ENCODE data around the gene RPL22L1.
"Not testable (repeated sequence)": the region's sequence is repeated elsewhere in the genome, so short reads cannot be mapped to it uniquely, and the experiment has no call there.

RPL22L1 gene

GRCh38 chr3:170889132-170889531 is 19.1 kb upstream of the RPL22L1 start:
- TF ChIP-seq LEF1 (IDR thresholded peaks at IDR 0.05; ENCODE audit: borderline replicate concordance) (no peak), FOXK2 (IDR thresholded peaks at IDR 0.05) (no peak), ELF4 (IDR thresholded peaks at IDR 0.05) (no peak), SUZ12 (IDR thresholded peaks at IDR 0.05) (no peak), SP1 (IDR thresholded peaks at IDR 0.05) (no peak), BHLHE40 (IDR thresholded peaks at IDR 0.05; ENCODE audit: borderline replicate concordance) (no peak), CTBP1 (IDR thresholded peaks at IDR 0.05; ENCODE audit: borderline replicate concordance) (no peak), ZNF384 (IDR thresholded peaks at IDR 0.05) (no peak), FOXA1 (IDR thresholded peaks at IDR 0.05) (no peak)
- ChIA-PET CTCF (no interaction called here), POLR2A (no interaction called here)
- no peak for DNase-seq (ENCODE audit: extremely low spot score)

GRCh38 chr3:170884109-170884930 is 14.3 kb upstream of the RPL22L1 start:
- DNase-seq (ENCODE audit: extremely low spot score); CTCF ChIA-PET: not testable (repeated sequence)
- POLR2A ChIA-PET = interaction anchor here (1.7 kb wide), 1 partner anchor 14 kb away, joined by 6 read pairs; the partner anchor contains the start of gene RPL22L1

- POLR2A ChIA-PET; CTCF ChIA-PET; DNase-seq (ENCODE audit: extremely low spot score): not testable (repeated sequence)
Observed at GRCh38 chr3:170878688-170879087, 8.7 kb upstream of the RPL22L1 start.

GRCh38 chr3:170877311-170877710 is 7.3 kb upstream of the RPL22L1 start:
- CTCF ChIA-PET; POLR2A ChIA-PET; DNase-seq (ENCODE audit: extremely low spot score): not testable (repeated sequence)

GRCh38 chr3:170876537-170876936 is 6.5 kb upstream of the RPL22L1 start:
- no peak for DNase-seq (ENCODE audit: extremely low spot score)
- POLR2A ChIA-PET = no interaction called here
- no peak for TF ChIP-seq LEF1 (IDR thresholded peaks at IDR 0.05; ENCODE audit: borderline replicate concordance)
- no peak for TF ChIP-seq FOXK2 (IDR thresholded peaks at IDR 0.05)
- TF ChIP-seq TARDBP (IDR thresholded peaks at IDR 0.05) = no peak
- no peak for TF ChIP-seq ELF4 (IDR thresholded peaks at IDR 0.05)
- no peak for TF ChIP-seq FOXM1 (IDR thresholded peaks at IDR 0.05; ENCODE audit: borderline replicate concordance)
- no peak for TF ChIP-seq BHLHE40 (IDR thresholded peaks at IDR 0.05; ENCODE audit: borderline replicate concordance)
- TF ChIP-seq ARNT (IDR thresholded peaks at IDR 0.05) = no peak
- no peak for TF ChIP-seq FOXA1 (IDR thresholded peaks at IDR 0.05)
- TF ChIP-seq SUZ12 (IDR thresholded peaks at IDR 0.05) = no peak
- TF ChIP-seq ZNF384 (IDR thresholded peaks at IDR 0.05) = no peak
- no peak for TF ChIP-seq NFRKB (IDR thresholded peaks at IDR 0.05)
- TF ChIP-seq SP1 (IDR thresholded peaks at IDR 0.05) = no peak
- TF ChIP-seq CTBP1 (IDR thresholded peaks at IDR 0.05; ENCODE audit: borderline replicate concordance) = no peak
- TF ChIP-seq HDGF (IDR thresholded peaks at IDR 0.05; ENCODE audit: borderline replicate concordance) = no peak
- CTCF ChIA-PET = no interaction called here

- ChIA-PET CTCF (interaction anchor here (0.7 kb wide), 1 partner anchor 58 kb away, joined by 3 read pairs; no protein-coding TSS in a partner anchor), POLR2A (interaction anchor here (0.8 to 1.5 kb wide), 6 partner anchors 15 to 84 kb away, joined by 3 to 11 read pairs (median 6); partner anchors contain the start of gene EIF5A2)
- DNase-seq (ENCODE audit: extremely low spot score) = no peak
- TF ChIP-seq SP1 (IDR thresholded peaks at IDR 0.05) (no peak), FOXM1 (IDR thresholded peaks at IDR 0.05; ENCODE audit: borderline replicate concordance) (no peak), PKNOX1 (IDR thresholded peaks at IDR 0.05) (no peak), CTBP1 (IDR thresholded peaks at IDR 0.05; ENCODE audit: borderline replicate concordance) (no peak), ARNT (IDR thresholded peaks at IDR 0.05) (no peak), L3MBTL2 (conservative IDR thresholded peaks at IDR 0.05) (no peak), SUZ12 (IDR thresholded peaks at IDR 0.05) (no peak)
Observed at GRCh38 chr3:170869239-170869590, 780 bp downstream of the RPL22L1 start.

GRCh38 chr3:170868577-170869238 is 1.3 kb downstream of the RPL22L1 start:
- no peak for DNase-seq (ENCODE audit: extremely low spot score)
- CTCF ChIA-PET = no interaction called here
- POLR2A ChIA-PET = no interaction called here
- TF ChIP-seq FOXA1 (IDR thresholded peaks at IDR 0.05) = no peak
- TF ChIP-seq ZNF384 (IDR thresholded peaks at IDR 0.05) = 0 out of 2 replicates have a peak, but pooled peaks have one; percentile 5

GRCh38 chr3:170867143-170867937 is 2.7 kb downstream of the RPL22L1 start:
- no peak for DNase-seq (ENCODE audit: extremely low spot score)
- CTCF ChIA-PET = no interaction called here
- POLR2A ChIA-PET = no interaction called here

More at GRCh38 chr3:170867143-170867937, 2.7 kb downstream of the RPL22L1 start:
- TF ChIP-seq TARDBP (IDR thresholded peaks at IDR 0.05) (no peak), LEF1 (IDR thresholded peaks at IDR 0.05; ENCODE audit: borderline replicate concordance) (no peak), ELF4 (IDR thresholded peaks at IDR 0.05) (no peak), FOXK2 (IDR thresholded peaks at IDR 0.05) (no peak), SP1 (IDR thresholded peaks at IDR 0.05) (no peak), HDGF (IDR thresholded peaks at IDR 0.05; ENCODE audit: borderline replicate concordance) (no peak), L3MBTL2 (conservative IDR thresholded peaks at IDR 0.05) (no peak), BHLHE40 (IDR thresholded peaks at IDR 0.05; ENCODE audit: borderline replicate concordance) (no peak), NFRKB (IDR thresholded peaks at IDR 0.05) (no peak), PKNOX1 (IDR thresholded peaks at IDR 0.05) (no peak), ARNT (IDR thresholded peaks at IDR 0.05) (no peak), SUZ12 (IDR thresholded peaks at IDR 0.05) (no peak), FOXM1 (IDR thresholded peaks at IDR 0.05; ENCODE audit: borderline replicate concordance) (no peak), FOXA1 (IDR thresholded peaks at IDR 0.05) (no peak), ZNF384 (IDR thresholded peaks at IDR 0.05) (no peak)

Data from HEK293T (cell line).